ENCODE measurements around the gene CFAP251.
"Not testable (repeated sequence)": the region's sequence is repeated elsewhere in the genome, so short reads cannot be mapped to it uniquely, and the experiment has no call there.

Gene CFAP251

GRCh38 chr12:121970581-121971300 lies 52.3 kb downstream of the CFAP251 start:
- DNase-seq, result no peak

DNA sequence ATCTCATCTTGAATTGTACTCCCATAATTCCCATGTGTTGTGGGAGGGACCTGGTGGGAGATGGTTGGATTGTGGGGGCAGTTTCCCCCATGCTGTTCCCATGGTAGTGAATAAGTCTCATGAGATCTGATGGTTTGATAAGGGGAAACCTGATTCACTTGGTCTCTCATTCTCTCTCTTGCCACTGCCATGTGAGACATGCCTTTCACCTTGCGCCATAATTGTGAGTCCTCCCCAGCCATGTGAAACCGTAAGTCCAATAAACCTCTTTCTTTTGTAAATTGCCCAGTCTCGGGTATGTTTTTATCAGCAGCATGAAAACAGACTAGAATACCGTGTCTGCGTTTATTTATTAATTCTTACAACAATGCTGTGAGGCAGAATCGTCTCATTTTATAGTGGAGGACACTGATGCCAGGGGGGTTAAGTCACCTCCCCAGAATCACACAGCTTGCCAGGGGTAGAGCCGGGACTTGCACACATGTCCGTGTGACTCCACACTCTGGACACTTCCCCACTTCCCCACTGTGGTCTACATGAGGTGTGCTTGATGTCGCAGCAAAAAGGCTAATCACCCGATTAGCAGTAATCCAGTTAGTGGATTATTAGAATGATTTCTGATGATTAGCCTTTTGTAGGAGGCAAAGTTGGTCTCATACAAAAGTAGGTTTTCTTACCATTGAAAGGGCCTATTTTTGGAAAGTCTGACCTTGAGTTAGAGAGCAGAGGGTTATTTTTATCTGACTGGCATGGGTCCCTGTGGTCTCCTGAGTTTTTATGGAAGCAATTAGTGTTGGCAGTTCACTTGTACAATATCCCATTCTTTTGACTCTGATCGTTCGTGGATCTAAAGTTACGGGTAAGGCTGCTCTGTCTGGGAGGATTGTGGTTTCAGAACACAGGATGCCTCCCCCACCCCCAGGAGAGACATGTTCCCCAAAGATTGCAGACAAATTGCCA lies 55.9 kb downstream of the CFAP251 start:
- DNase-seq, result no peak

GRCh38 chr12:121975021-121975420 lies 56.6 kb downstream of the CFAP251 start:
- no peak for DNase-seq

GRCh38 chr12:121976950-121977349 lies 58.6 kb downstream of the CFAP251 start:
- no peak for DNase-seq

- no peak for DNase-seq
Measured at GRCh38 chr12:121980191-121980891, 61.9 kb downstream of the CFAP251 start.

- no peak for DNase-seq
Measured at GRCh38 chr12:121980892-121981272, 62.5 kb downstream of the CFAP251 start.

DNA sequence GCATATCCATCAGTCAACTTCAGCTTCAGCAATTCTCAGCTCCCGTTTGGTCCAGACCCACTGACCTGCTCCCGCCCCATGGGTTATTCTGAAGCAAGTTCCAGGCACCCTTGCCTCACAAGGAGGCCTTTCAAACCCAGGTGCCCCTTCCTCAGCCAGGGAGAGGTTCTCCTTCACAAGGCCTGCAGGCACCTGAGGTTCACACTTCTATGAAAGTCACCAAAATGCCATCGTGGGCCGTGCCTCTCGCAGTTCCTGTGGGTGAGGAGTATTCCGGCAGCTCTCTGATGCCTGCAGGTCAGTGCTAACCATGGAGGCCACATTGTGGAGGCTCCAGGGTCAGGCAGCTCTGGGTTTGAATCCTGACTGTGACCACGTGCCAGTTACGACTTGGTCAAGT lies 63.1 kb downstream of the CFAP251 start:
- DNase-seq, result no peak

- no peak for DNase-seq
Measured at GRCh38 chr12:121982950-121983349, 64.6 kb downstream of the CFAP251 start.

GRCh38 chr12:121983536-121984210 lies 65.3 kb downstream of the CFAP251 start:
- no peak for DNase-seq

GRCh38 chr12:121986489-121987245 lies 68.3 kb downstream of the CFAP251 start:
- no peak for DNase-seq

DNA sequence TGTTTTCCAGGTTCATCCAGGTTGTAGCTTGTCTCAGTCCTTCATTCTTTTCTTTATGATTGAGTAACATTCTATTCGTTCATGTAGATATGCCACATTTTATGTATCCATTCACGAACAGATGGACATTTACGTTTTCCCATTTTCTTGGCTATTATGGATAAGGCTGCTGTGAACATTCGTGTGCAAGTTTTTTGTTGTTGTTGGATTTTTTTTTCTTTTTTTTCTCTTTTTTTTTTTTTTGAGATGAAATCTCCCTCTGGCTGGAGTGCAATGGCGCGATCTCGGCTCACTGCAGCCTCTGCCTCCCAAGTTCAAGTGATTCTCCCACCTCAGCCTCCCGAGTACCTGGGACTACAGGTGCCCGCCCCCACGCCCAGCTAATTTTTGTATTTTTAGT lies 70.1 kb downstream of the CFAP251 start:
- DNase-seq, result not testable (repeated sequence)

DNA sequence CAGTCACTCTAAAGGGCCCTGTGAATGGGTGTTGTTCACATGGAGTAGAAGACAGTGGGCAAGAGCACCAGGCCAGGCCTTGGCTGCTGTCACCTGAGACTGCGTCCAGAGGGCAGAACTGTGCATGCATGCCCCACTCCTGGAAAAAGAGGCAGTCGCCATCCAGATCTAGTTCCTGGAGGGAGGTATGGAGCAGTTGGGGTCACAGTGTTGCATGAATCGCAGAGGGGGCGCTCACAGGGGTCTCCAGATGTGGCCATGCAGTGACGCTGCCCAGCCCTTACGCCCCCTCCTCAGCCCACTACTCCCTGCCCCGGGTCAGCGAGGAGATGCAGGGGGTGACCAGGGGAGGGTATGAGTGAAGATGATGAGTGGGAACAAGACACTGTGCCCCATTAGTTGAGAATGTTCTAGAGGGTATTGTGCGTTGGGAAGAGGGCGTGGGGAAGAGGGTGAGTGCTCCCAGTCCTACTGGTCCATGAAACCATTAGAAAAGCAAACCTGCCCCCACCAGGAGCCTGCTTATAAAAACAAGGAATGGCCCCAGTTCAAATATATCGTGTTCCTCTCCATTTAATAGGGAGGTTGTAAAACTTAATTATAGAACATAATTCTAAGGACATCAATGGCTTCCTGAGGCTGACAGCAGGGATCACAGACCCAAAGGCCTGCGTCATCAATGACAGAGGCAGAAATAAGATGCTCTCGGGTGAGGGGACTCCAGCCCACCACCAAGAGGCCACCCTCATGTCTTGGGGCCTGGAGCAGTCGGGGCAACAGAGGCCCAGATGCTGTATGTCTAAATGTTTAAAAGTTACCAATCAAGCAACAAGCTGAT lies 71.1 kb downstream of the CFAP251 start:
- no peak for DNase-seq

DNA sequence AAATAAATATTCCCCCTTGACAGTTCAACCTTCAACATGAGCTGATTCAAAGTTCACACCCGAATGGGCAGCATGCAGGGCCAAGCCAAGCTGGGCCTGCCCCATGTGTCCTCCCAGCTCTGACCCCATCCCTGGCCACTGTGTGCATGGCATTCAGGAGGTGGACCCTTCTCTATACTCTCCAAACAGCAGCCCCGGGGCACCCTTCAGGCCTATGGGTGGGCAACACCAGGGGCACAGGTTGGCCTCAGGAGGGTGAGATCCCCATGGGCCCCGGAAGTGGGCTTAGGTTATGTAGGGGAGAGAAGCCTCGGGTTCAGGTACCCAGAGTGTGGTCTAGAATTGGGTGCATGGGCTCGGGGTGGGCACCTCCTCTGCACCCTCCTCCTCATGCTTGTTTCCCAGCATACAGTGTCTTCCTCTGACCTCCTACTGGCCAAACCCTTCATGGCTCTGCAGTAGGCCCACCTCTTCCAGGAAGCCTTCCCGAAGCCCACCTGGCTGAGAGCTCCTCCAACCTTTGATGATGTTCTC lies 71.8 kb downstream of the CFAP251 start:
- no peak for DNase-seq

GRCh38 chr12:121990692-121991603 lies 72.6 kb downstream of the CFAP251 start:
- DNase-seq, result no peak

GRCh38 chr12:121992059-121992879 lies 73.9 kb downstream of the CFAP251 start:
- peak in 9 of 58 donors; percentile 4 to 22 (median 9) for DNase-seq

DNA sequence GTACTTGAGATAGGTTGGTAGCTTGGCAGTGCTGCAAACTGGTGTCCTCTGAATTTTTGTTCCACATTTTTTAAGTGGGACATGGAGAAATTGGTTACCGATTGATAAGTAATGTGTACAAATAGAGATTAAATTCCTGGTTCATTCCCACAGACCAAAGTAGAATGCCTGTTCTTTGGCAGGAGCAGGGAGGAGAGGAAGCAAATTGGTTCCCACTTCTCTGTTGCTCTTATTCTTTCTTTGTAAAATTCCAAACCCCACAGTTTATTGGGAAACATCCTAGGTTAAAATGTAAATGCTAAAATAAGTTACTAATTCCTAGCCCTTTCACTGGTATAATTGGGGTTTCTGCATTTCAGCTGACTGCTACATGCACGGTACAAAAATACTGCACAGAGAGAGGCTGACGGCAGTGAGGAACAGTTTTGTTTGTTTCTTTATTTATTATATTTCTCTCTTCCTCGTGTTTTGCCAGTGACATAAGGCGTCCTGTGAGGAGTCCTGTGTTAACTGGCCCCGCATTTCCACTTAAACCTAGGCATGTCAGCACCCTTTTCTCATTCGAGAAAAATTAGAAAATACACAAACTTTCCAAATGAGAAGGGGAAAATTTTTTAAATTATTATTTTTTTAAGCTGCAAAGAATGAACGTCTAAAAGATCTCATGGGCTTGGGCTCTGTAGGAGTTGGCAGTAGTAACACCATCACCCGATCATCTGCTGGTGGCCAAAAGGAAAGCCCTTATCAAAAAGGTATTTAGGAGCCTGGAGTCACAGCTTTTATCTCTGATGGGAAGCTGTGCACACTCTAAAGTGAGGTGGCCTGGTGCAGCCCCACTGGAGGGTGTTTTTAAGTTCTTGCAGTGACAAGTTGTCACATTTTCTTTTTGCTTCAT lies 77.9 kb downstream of the CFAP251 start:
- no peak for DNase-seq

All from anterior cingulate cortex (tissue), 58 donors.